ENCODE measurements around the gene FBXL7.

Gene FBXL7

GRCh38 chr5:15794052-15794985 is 294.3 kb downstream of the FBXL7 start:
- H3K9ac ChIP-seq (ENCODE audit: low read length), result no peak overlapping the region
- no peak for TF ChIP-seq EZH2phosphoT487 (conservative IDR thresholded peaks at IDR 0.05; ENCODE audit: low read length)
- TF ChIP-seq, protein P1, sequence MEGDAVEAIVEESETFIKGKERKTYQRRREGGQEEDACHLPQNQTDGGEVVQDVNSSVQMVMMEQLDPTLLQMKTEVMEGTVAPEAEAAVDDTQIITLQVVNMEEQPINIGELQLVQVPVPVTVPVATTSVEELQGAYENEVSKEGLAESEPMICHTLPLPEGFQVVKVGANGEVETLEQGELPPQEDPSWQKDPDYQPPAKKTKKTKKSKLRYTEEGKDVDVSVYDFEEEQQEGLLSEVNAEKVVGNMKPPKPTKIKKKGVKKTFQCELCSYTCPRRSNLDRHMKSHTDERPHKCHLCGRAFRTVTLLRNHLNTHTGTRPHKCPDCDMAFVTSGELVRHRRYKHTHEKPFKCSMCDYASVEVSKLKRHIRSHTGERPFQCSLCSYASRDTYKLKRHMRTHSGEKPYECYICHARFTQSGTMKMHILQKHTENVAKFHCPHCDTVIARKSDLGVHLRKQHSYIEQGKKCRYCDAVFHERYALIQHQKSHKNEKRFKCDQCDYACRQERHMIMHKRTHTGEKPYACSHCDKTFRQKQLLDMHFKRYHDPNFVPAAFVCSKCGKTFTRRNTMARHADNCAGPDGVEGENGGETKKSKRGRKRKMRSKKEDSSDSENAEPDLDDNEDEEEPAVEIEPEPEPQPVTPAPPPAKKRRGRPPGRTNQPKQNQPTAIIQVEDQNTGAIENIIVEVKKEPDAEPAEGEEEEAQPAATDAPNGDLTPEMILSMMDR (IDR thresholded peaks at IDR 0.05; ENCODE audit: insufficient read depth, low read length, poor library complexity, severe bottlenecking), result no peak
- H2AFZ ChIP-seq (ENCODE audit: low read depth, low read length, severe bottlenecking), result no peak overlapping the region
- no peaks in the 10 kb centered on the region for H3K79me2 ChIP-seq (ENCODE audit: insufficient read depth, low read length)
- H3F3A ChIP-seq (ENCODE audit: insufficient read depth), result no peaks in the 10 kb centered on the region
- no peaks in the 10 kb centered on the region for H3K9me2 ChIP-seq (replicated peaks; ENCODE audit: insufficient read depth, low read length)
- H3K9me3 ChIP-seq (ENCODE audit: insufficient read depth, low read length), result peaks cover 5% of the 10 kb centered on the region; the same call in 1 of the 2 replicates
- H3K4me2 ChIP-seq (ENCODE audit: low read depth, low read length, poor library complexity, severe bottlenecking), result no peak overlapping the region
- no peak overlapping the region for H3K27ac ChIP-seq (ENCODE audit: low read depth, low read length)
- H3K27me3 ChIP-seq (ENCODE audit: low read length), result no peaks in the 10 kb centered on the region
- no peaks in the 10 kb centered on the region for H3K36me3 ChIP-seq (ENCODE audit: low read length)
- no peaks in the 10 kb centered on the region for H4K20me1 ChIP-seq (ENCODE audit: low read depth, low read length)
- no peak overlapping the region for H3K4me3 ChIP-seq (ENCODE audit: insufficient read depth, low read length, poor library complexity, severe bottlenecking)

GRCh38 chr5:15796096-15796495 is 296.1 kb downstream of the FBXL7 start:
- H3K79me2 ChIP-seq (ENCODE audit: insufficient read depth, low read length), result no peaks in the 10 kb centered on the region
- peaks cover 5% of the 10 kb centered on the region; the same call in 1 of the 2 replicates for H3K9me3 ChIP-seq (ENCODE audit: insufficient read depth, low read length)
- no peaks in the 10 kb centered on the region for H3K36me3 ChIP-seq (ENCODE audit: low read length)
- no peak overlapping the region for H3K4me2 ChIP-seq (ENCODE audit: low read depth, low read length, poor library complexity, severe bottlenecking)
- no peak for TF ChIP-seq EZH2phosphoT487 (conservative IDR thresholded peaks at IDR 0.05; ENCODE audit: low read length)
- TF ChIP-seq, protein P1 (IDR thresholded peaks at IDR 0.05; ENCODE audit: insufficient read depth, low read length, poor library complexity, severe bottlenecking), result no peak
- no peaks in the 10 kb centered on the region for H3K27me3 ChIP-seq (ENCODE audit: low read length)
- no peak overlapping the region for H3K4me3 ChIP-seq (ENCODE audit: insufficient read depth, low read length, poor library complexity, severe bottlenecking)
- H2AFZ ChIP-seq (ENCODE audit: low read depth, low read length, severe bottlenecking), result no peak overlapping the region
- H4K20me1 ChIP-seq (ENCODE audit: low read depth, low read length), result no peaks in the 10 kb centered on the region
- no peak overlapping the region for H3K9ac ChIP-seq (ENCODE audit: low read length)
- H3F3A ChIP-seq (ENCODE audit: insufficient read depth), result no peaks in the 10 kb centered on the region
- H3K9me2 ChIP-seq (replicated peaks; ENCODE audit: insufficient read depth, low read length), result no peaks in the 10 kb centered on the region
- H3K27ac ChIP-seq (ENCODE audit: low read depth, low read length), result no peak overlapping the region

DNA sequence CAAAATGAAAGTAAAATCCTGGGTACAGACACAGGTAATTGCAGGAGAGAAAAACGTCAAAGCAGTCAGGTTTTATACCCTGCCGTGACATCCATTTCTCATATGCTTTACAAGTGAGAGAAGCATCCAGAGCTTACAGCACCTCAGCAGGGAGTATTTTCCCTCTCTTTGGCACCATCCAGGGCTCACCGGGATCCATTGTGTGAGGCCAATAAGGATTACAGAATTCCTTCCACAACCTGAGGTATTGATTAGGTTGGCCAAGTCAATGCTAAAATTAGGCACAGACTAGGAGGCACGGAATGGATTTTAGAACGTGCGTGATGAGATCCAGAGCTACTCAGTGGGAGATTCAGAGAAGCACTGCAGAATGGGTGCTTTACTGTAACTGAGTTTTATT is 296.6 kb downstream of the FBXL7 start:
- TF ChIP-seq, protein P1 (IDR thresholded peaks at IDR 0.05; ENCODE audit: insufficient read depth, low read length, poor library complexity, severe bottlenecking), result no peak
- no peak for TF ChIP-seq EZH2phosphoT487 (conservative IDR thresholded peaks at IDR 0.05; ENCODE audit: low read length)
- H3K36me3 ChIP-seq (ENCODE audit: low read length), result no peaks in the 10 kb centered on the region
- no peak overlapping the region for H3K4me3 ChIP-seq (ENCODE audit: insufficient read depth, low read length, poor library complexity, severe bottlenecking)
- no peaks in the 10 kb centered on the region for H3K9me2 ChIP-seq (replicated peaks; ENCODE audit: insufficient read depth, low read length)
- H4K20me1 ChIP-seq (ENCODE audit: low read depth, low read length), result no peaks in the 10 kb centered on the region
- peaks cover 5% of the 10 kb centered on the region; the same call in 1 of the 2 replicates for H3K9me3 ChIP-seq (ENCODE audit: insufficient read depth, low read length)
- no peak overlapping the region for H3K9ac ChIP-seq (ENCODE audit: low read length)
- no peaks in the 10 kb centered on the region for H3K79me2 ChIP-seq (ENCODE audit: insufficient read depth, low read length)
- no peak overlapping the region for H2AFZ ChIP-seq (ENCODE audit: low read depth, low read length, severe bottlenecking)
- no peaks in the 10 kb centered on the region for H3K27me3 ChIP-seq (ENCODE audit: low read length)
- no peak overlapping the region for H3K4me2 ChIP-seq (ENCODE audit: low read depth, low read length, poor library complexity, severe bottlenecking)
- H3F3A ChIP-seq (ENCODE audit: insufficient read depth), result no peaks in the 10 kb centered on the region
- no peak overlapping the region for H3K27ac ChIP-seq (ENCODE audit: low read depth, low read length)
